ENCODE measurements around the gene MXI1. TPM values are rescaled to one million over a fixed set of nuclear protein-coding genes. Genes with fewer than 3 reads are reported as not detected.

MXI1 gene
- total RNA-seq, 1 experiment from 2014 or later = 17.3 TPM

- Histone ChIP-seq H3K9me3 (ENCODE audit: low read depth, low read length, poor library complexity, severe bottlenecking) (no peaks in the 10 kb centered on the region), H3K27ac (ENCODE audit: low read depth, low read length, poor library complexity, severe bottlenecking) (peak overlapping the region; percentile 58), H3K4me3 (ENCODE audit: low read depth, low read length, poor library complexity, severe bottlenecking) (peak overlapping the region; percentile 92), H3K27me3 (replicated peaks; ENCODE audit: insufficient read depth, low read depth, low read length, poor library complexity) (no peaks in the 10 kb centered on the region), H3K36me3 (ENCODE audit: insufficient read depth, low read length, poor library complexity, severe bottlenecking) (no peaks in the 10 kb centered on the region), H3K4me1 (ENCODE audit: insufficient read depth, low read length, poor library complexity, severe bottlenecking) (peaks cover 11% of the 10 kb centered on the region)
- TF ChIP-seq CTCF (conservative IDR thresholded peaks at IDR 0.05; ENCODE audit: low read depth, low read length) (peak; percentile 27; the same call in 1 of the 2 replicates), EZH2 (IDR thresholded peaks at IDR 0.05; ENCODE audit: borderline replicate concordance, low read depth, low read length, poor library complexity, severe bottlenecking) (no peak)
- CTCF ChIA-PET = interaction anchor here (0.6 to 1.0 kb wide), 3 partner anchors 19 to 341 kb away, joined by 3 to 5 read pairs (median 3); no protein-coding TSS in a partner anchor
- intact Hi-C loops (cut with micrococcal nuclease; ENCODE audit: unreplicated experiment) = loop anchor here (2.0 to 5.0 kb wide), 2 partner anchors 70 to 72 kb away; no protein-coding TSS in a partner anchor
- BruUV-seq (replicated peaks) = no TSS peak
- POLR2A ChIA-PET (ENCODE audit: low non-redundant PET) = interaction anchor here (0.6 to 0.7 kb wide), 2 partner anchors 18 to 108 kb away, joined by 3 to 6 read pairs; no protein-coding TSS in a partner anchor
- DNase-seq (ENCODE audit: low spot score) = peak; percentile 60
These were observed 1.4 kb downstream of the MXI1 start for GRCh38 chr10:110208614-110209453.

GRCh38 chr10:110209454-110209925 lies 2.1 kb downstream of the MXI1 start:
- intact Hi-C loops (cut with micrococcal nuclease; ENCODE audit: unreplicated experiment) = loop anchor here (2.0 to 5.0 kb wide), 2 partner anchors 69 to 72 kb away; no protein-coding TSS in a partner anchor
- Histone ChIP-seq H3K27ac (ENCODE audit: low read depth, low read length, poor library complexity, severe bottlenecking) (peak overlapping the region; percentile 58), H3K36me3 (ENCODE audit: insufficient read depth, low read length, poor library complexity, severe bottlenecking) (no peaks in the 10 kb centered on the region), H3K4me3 (ENCODE audit: low read depth, low read length, poor library complexity, severe bottlenecking) (peak overlapping the region; percentile 92), H3K9me3 (ENCODE audit: low read depth, low read length, poor library complexity, severe bottlenecking) (no peaks in the 10 kb centered on the region), H3K27me3 (replicated peaks; ENCODE audit: insufficient read depth, low read depth, low read length, poor library complexity) (no peaks in the 10 kb centered on the region), H3K4me1 (ENCODE audit: insufficient read depth, low read length, poor library complexity, severe bottlenecking) (peaks cover 11% of the 10 kb centered on the region)
- CTCF ChIA-PET = no interaction called here
- TF ChIP-seq EZH2 (IDR thresholded peaks at IDR 0.05; ENCODE audit: borderline replicate concordance, low read depth, low read length, poor library complexity, severe bottlenecking) (no peak), CTCF (conservative IDR thresholded peaks at IDR 0.05; ENCODE audit: low read depth, low read length) (no peak)
- peak; percentile 77 for DNase-seq (ENCODE audit: low spot score)
- BruUV-seq (replicated peaks) = no TSS peak
- POLR2A ChIA-PET (ENCODE audit: low non-redundant PET) = interaction anchor here (0.6 kb wide), 2 partner anchors 15 to 109 kb away, joined by 3 read pairs; no protein-coding TSS in a partner anchor

- ChIA-PET CTCF (no interaction called here), POLR2A (ENCODE audit: low non-redundant PET) (interaction anchor here (0.6 to 0.7 kb wide), 3 partner anchors 12 to 322 kb away, joined by 3 to 13 read pairs (median 4); no protein-coding TSS in a partner anchor)
- no peaks in the 10 kb centered on the region for H3K36me3 ChIP-seq (ENCODE audit: insufficient read depth, low read length, poor library complexity, severe bottlenecking)
- no peaks in the 10 kb centered on the region for H3K27me3 ChIP-seq (replicated peaks; ENCODE audit: insufficient read depth, low read depth, low read length, poor library complexity)
- H3K4me3 ChIP-seq (ENCODE audit: low read depth, low read length, poor library complexity, severe bottlenecking) = peak overlapping the region; percentile 92
- no TSS peak for BruUV-seq (replicated peaks)
- H3K9me3 ChIP-seq (ENCODE audit: low read depth, low read length, poor library complexity, severe bottlenecking) = no peaks in the 10 kb centered on the region
- H3K4me1 ChIP-seq (ENCODE audit: insufficient read depth, low read length, poor library complexity, severe bottlenecking) = peaks cover 11% of the 10 kb centered on the region
- intact Hi-C loops (cut with micrococcal nuclease; ENCODE audit: unreplicated experiment) = loop anchor here (2.0 to 5.0 kb wide), 2 partner anchors 69 to 73 kb away; no protein-coding TSS in a partner anchor
- DNase-seq (ENCODE audit: low spot score) = peak; percentile 46
- H3K27ac ChIP-seq (ENCODE audit: low read depth, low read length, poor library complexity, severe bottlenecking) = peak overlapping the region; percentile 89
- no peak for TF ChIP-seq CTCF (conservative IDR thresholded peaks at IDR 0.05; ENCODE audit: low read depth, low read length)
- no peak for TF ChIP-seq EZH2 (IDR thresholded peaks at IDR 0.05; ENCODE audit: borderline replicate concordance, low read depth, low read length, poor library complexity, severe bottlenecking)
These were observed 2.7 kb downstream of the MXI1 start for GRCh38 chr10:110209926-110210673.
